Hindlimb muscle (tissue), 1 donor: Measurements from ENCODE around the gene VPS26A. TPM values are rescaled to one million over a fixed set of nuclear protein-coding genes. Genes with fewer than 3 reads are reported as not detected.
A peak's percentile ranks its signal among the peaks of the same experiment; 100 is the strongest.

ENCODE experiments used
- DNase-seq: peaks from one replicate; pipeline ENCODE4 v3.0.0-alpha.2; 2013
- polyA plus RNA-seq: library from polyadenylated mRNA; unstranded; fragments of 120-200 nt; gene quantifications from one replicate; pipeline ENCODE4 v1.2.1, GENCODE V29; 2013; ENCODE audit not compliant: insufficient read length

Gene VPS26A
- polyA plus RNA-seq, 1 donor: 35.4 TPM

DNA sequence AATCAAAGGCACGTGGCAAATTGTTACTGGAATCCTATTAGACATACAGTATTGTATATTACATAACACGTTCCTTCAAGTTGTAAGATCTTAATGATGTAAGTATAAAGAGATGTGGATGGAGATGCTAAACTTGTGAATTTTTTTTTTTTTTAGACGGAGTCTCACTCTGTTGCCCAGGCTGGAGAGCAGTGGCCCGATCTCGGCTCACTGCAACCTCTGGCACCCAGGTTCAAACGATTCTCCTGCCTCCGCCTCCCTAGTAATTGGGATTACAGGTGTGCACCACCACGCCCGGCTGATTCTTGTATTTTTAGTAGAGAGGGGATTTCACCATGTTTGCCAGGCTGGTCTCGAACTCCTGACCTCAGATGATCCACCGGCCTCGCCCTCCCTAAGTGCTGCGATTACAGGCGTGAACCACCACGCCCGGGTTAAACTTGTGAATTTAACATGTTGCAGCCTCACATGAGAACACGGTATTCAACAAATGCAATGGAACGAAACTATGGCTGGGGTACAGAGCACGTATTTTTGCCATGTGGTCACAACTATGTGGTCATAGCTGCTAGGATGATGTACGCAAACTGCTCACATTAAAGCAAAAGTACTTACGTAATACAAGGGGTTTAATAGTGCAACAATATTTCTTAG, 55.2 kb downstream of the VPS26A start:
- DNase-seq: no peak

DNA sequence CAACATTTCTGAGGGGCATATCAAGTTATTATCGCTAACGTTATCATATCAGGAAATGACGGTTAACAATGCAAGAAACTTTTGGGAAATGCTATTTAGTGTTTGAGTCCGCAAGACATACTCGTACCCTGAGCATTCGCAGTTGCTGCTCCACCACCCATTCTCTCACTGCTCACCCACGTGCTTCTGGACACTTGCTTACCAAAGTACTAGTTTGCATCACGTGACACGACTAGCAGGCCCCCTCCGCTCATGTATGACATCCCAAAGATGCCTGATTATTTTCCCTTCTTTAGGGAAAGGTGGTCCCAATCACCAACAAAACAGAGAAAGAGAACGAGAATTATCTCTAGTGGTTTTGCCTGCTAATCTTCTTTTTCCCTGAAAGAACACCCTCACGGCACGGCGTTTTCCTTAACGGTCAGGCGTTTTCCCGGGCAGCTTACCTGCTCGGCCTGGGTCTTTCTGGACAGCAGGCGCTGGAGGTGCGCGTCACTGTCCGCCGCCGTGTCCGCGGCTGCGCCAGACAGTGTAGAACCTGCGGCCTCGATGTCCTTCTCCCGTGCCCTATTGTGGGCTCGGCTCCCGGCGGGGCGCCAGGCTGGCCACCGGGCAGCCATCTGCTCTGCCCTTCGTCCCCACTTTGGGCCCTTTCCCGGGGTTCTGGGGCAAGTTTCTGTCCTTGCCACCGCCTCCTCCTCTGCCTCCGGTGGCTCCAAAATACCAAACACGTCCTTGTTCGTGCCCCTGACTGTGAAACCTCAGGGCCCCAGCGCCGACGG, 56.0 kb downstream of the VPS26A start, which contains the start of gene SUPV3L1:
SUPV3L1 (plus strand) TSS at position 492 of the 782 bp plus-strand sequence; CDS start at position 550, 58 bp downstream.
- peak; percentile 90 for DNase-seq

DNA sequence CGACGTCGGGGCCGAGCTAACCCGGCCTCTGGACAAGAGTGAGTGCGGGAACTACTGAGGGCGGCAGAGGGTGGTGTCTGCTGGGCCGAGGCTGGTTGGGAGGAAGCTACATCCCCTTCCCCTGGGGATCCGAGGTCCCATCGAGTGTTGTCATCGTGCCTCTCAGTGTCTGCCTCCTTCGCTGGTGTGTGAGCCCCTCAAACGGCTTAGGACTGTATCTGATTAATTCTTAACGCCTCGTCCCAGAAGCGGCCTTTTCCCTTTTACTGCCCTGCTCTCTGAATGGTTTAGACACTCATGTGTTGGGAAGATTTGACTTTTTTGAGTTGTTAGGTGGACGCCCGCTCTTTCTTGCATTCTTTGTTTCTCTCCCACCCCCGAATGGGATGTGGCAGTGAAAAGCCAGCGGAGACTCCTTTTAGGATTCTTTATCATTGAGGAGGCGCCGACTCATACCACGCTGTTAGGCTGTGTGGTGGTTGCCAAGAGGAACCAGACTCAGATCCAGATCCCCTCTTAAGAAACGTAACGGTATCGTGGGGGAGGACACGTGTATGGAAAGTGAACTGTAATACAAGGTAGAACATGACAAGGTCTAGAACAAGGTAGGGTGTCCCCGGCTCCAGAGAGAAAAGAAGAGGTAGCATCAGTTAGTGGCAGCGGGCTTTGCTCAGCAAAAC, 56.7 kb downstream of the VPS26A start:
- DNase-seq: no peak

- DNase-seq: no peak
These were observed 57.5 kb downstream of the VPS26A start for GRCh38 chr10:69181433-69181832.

DNA sequence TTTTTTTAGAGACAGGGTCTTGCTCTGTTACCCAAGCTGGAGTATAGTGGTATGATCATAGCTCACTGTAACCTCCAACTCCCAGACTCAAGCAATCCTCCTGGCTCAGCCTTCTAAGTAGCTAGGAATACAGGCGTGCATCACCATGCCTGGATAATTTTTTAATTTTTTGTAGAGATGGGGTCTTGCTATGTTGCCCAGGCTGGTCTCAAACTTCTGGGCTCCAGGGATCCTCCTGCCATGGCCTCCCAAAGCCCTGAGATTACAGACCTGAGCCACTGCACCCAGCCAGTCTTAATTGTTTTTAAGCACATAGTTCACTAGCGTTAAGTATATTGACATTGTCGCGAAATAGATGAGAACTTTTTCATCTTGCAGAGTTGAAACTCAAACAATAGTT, 58.0 kb downstream of the VPS26A start:
- no peak for DNase-seq

GRCh38 chr10:69186524-69186923, 62.5 kb downstream of the VPS26A start:
- DNase-seq: no peak

DNA sequence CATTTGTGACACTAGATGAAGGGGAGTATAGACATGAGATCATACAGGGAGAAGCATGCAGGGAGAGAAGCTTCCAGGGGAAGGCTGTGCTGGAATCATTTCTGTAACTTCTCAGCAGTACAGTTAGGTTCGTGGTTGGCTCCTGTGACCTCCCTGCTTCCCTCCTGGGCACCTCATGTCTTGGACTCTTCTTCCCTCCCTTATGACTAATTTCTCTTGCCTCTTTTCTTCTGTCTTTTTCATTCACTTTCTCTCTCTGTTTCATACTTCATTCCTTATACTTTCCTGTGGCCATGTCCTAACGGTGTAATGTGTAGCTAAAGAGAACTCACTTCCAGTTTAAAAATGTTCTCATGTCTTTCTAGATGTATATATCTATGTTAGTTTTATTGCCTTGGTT, 77.1 kb downstream of the VPS26A start:
- no peak for DNase-seq

DNA sequence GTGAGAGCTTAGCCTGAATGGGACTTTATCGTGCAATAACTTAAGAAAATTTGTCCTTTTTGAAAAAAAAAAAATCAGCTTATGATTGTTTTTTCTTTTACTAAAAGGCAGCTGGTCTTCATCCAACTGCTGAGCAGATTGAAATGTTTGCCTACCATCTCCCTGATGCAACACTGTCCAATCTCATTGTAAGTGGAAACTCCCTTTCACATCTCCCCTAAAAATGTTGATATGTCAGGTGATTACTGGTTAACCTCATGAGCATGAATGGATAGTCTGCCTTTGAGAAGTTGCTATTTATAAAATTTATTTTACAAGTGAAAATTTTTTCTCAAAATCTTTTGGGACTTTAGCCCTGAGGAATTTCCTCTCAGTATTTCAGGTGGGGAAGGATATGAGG, 78.4 kb downstream of the VPS26A start:
- no peak for DNase-seq

- DNase-seq: no peak
These were observed 84.8 kb downstream of the VPS26A start for GRCh38 chr10:69208761-69209160.

DNA sequence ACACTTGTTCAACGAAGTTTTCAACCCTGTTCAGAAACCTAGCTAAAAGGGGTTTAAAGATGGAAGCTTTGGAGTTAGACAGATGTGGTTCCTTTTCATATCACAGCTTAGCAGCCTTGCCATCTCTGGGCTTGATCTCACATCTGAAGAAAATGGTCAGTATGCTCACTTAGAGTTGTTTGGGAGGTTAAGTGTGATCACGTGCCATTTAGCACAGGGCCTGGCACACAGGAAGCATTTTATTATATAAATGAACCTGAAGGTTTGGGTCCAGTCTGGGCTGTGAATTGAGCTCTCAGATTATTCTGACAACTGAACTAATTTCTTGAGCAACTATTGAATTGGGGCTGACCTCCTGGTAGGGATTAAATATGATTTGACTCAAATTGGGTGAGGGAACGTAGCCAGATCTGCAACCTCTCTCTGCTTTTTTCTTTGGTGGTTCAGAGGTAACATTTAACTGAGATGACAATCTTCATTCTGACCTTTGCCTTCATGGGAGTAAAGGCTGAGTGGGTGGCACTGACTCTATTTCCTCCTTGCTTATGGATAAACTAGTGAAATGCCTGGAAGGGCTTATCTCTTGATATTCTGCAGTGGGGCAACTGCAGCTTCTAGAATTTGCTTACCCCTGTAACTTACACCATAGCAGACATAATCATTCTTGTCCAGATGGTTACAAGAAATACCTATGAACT, 86.0 kb downstream of the VPS26A start:
- DNase-seq: no peak

- no peak for DNase-seq
These were observed 87.1 kb downstream of the VPS26A start for GRCh38 chr10:69211104-69211503.

DNA sequence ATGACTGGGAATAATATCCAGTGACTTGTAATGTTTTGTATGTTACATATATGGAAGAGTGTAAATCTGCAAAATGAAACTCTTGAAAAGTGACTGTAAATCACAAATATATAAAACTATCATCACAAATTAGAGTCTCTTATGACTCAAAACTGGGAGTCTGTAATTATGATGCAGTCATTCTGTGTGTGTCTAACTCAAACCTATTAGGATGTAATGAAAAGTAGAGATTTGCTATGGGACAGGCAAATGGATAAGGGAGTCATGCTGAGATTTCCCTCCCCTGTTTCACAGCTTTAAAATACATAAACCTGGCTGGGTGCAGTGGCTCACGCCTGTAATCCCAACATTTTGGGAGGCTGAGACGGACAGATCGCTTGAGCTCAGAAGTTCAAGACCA, 87.5 kb downstream of the VPS26A start:
- no peak for DNase-seq

GRCh38 chr10:69213591-69214311, 89.8 kb downstream of the VPS26A start:
- DNase-seq: no peak

DNA sequence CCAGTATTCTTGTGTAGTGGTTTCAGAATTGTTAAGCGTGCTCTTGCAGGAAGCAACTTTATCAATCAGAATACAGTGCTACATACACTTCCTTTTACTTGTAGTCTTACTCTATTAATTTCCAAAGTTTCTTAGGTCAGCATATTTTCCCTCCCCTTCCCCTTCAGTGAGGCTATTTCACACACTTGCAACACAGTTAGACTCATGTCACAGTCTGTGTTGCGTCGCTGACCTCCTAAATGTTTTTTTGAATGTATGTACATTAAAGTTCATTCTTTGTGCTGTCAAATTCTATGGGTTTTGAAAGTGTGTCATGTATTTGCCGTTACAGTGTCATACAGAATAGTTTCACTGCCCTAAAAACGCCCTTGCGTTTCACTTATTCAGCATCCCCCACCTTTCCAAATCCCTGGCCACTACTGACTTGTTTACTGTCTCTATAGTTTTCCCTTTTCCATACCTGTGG, 90.7 kb downstream of the VPS26A start:
- DNase-seq: no peak

GRCh38 chr10:69215405-69216171, 91.6 kb downstream of the VPS26A start:
- no peak for DNase-seq

GRCh38 chr10:69216577-69217118, 92.7 kb downstream of the VPS26A start:
- no peak for DNase-seq

DNA sequence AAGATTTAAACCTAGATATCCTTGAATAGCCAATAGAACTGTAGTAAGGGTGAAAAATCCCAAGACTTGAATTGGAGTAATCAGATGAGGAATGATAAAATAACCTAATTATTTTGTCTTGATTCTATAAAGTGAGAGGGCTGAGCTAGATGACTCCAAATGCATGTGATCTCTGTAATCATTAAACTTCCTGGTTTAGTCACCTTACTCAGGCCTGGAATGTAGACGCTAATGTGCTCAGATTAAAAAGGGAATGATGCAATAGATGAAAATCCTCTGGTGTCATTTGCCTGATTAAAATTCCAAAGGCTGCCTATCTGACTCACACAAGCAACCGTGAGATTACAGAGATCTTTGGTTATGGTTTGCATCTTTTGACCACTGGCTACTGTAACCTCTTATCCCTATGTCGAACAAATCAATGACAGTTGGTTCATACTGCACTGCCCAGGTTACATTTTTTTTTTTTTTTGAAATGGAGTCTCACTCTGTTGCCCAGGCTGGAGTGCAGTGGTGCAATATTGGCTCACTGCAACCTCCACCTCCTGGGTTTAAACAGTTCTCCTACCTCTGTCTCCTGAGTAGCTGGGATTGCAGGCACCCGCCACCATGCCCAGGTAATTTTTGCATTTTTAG, 93.3 kb downstream of the VPS26A start:
- no peak for DNase-seq

DNA sequence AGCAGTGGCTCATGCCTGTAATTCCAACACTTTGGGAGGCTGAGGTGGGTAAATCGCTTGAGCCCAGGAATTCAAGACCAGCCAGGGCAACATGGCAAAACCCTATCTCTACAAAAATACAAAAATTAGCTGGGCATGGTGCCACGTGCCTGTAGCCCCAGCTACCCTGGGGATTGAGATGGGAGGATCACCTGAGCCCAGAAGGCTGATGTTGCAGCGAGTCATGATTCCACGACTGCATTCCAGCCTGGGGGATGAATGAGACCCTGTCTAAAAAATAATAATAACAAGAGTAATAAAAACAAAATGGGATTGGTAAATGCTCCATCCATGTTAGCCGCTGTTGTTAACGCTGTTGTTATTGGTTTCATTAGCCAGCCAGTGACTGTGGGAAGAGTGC, 94.9 kb downstream of the VPS26A start:
- DNase-seq: no peak

DNA sequence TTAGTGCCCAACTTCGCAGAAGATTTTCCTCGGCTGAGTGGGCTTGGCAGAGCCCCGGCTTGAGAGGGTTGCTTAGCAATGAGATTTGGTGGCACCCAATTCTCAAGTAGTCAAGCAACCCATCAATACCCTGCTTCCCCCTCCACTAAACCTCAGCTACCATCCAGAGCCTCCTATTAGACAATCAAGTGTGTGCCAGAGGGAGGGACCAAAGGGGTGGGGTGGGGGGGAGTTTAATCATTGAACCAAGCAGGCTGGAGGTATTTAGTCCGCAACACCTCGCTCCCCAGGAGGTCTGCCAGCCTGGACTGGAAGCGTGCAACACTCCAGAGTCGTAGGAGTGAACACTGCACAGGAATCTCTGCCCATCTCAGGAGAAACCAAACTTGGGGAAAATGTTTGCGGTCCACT, 96.1 kb downstream of the VPS26A start, which contains the start of gene HKDC1:
HKDC1 (plus strand) TSS at position 292 of the 411 bp plus-strand sequence; CDS start at position 396, 104 bp downstream.
- DNase-seq: no peak

- DNase-seq: no peak
These were observed 96.5 kb downstream of the VPS26A start for GRCh38 chr10:69220507-69220906.
